K562 (cell line): Measurements from ENCODE around the gene SATB2. TPM values are rescaled to one million over a fixed set of nuclear protein-coding genes. Genes with fewer than 3 reads are reported as not detected.

ENCODE experiments used
- BHLHE40 ChIP-seq: IDR thresholded peaks from 2 replicates; pipeline ENCODE4 v1.6.1; 2011; ENCODE audit warnings: low read length, improper control_type of control experiment
- BRCA1 ChIP-seq, 2 experiments: fragments of 450-650 bp in 1 of 2; sonication (generic) in 1 of 2; formaldehyde crosslinking in 1 of 2; IDR thresholded peaks; 2 replicates each; pipeline versions ENCODE4 v1.5.0 to v1.6.1; 2017 to 2020; ENCODE audit warnings: mild to moderate bottlenecking in 1 of 2, missing genetic modification reagents in 1 of 2
- CBX3 ChIP-seq, 2 experiments: IDR thresholded peaks; 1 replicate in 1 of 2; 2 replicates in 1 of 2; pipeline ENCODE4 v1.6.1; 2012; ENCODE audit warnings: inconsistent platforms in 2 of 2, low read length in 2 of 2, borderline replicate concordance in 1 of 2, control low read depth in 1 of 2
- CBX5 ChIP-seq: IDR thresholded peaks from 2 replicates; pipeline ENCODE4 v1.6.1; 2014; ENCODE audit warnings: low read depth, borderline replicate concordance
- ELF1 ChIP-seq: fragments of 200-800 bp; sonication (Bioruptor generic); IDR thresholded peaks from 2 replicates; pipeline ENCODE4 v1.6.1; 2016; ENCODE audit warnings: missing genetic modification characterization, missing compliant biosample characterization
- ELF2 ChIP-seq: fragments of 250-450 bp; sonication (Bioruptor Pico); IDR thresholded peaks from 2 replicates; pipeline ENCODE4 v1.5.0; 2021; ENCODE audit warnings: mild to moderate bottlenecking
- ETV1 ChIP-seq: fragments of 450-650 bp; conservative IDR thresholded peaks from 2 replicates; pipeline ENCODE4 v1.6.1; 2016; ENCODE audit warnings: missing genetic modification characterization, control low read depth, low read depth, missing compliant biosample characterization
- EZH2 ChIP-seq: IDR thresholded peaks from 2 replicates; pipeline ENCODE4 v1.6.1; 2012; ENCODE audit warnings: low read depth, mild to moderate bottlenecking, inconsistent platforms, low read length, borderline replicate concordance
- IRF9 ChIP-seq: fragments of 450-650 bp; IDR thresholded peaks from 2 replicates; pipeline ENCODE4 v1.6.1; 2016; ENCODE audit warnings: missing biosample characterization, missing genetic modification characterization
- NR1H2 ChIP-seq: sonication (generic); formaldehyde crosslinking; IDR thresholded peaks from 2 replicates; pipeline ENCODE4 v1.4.0; 2020; ENCODE audit warnings: mild to moderate bottlenecking, missing genetic modification reagents
- NR3C1 ChIP-seq: sonication (generic); formaldehyde crosslinking; IDR thresholded peaks from 2 replicates; pipeline ENCODE4 v1.8.1; 2022; ENCODE audit warnings: missing genetic modification reagents
- SIX5 ChIP-seq, 2 experiments: IDR thresholded peaks; 2 replicates each; pipeline ENCODE4 v1.6.1; 2011; ENCODE audit warnings: low read length in 2 of 2, borderline replicate concordance in 1 of 2, low read depth in 1 of 2, mild to moderate bottlenecking in 1 of 2, moderate library complexity in 1 of 2; ENCODE audit not compliant: insufficient read depth in 1 of 2
- SMC3 ChIP-seq: conservative IDR thresholded peaks from 2 replicates; pipeline ENCODE4 v1.6.1; 2011; ENCODE audit warnings: low read depth, low read length, improper control_type of control experiment; ENCODE audit not compliant: insufficient read depth
- STAT5B ChIP-seq: fragments of 250-450 bp; sonication (Bioruptor Pico); IDR thresholded peaks from 2 replicates; pipeline ENCODE4 v1.8.0; 2021; ENCODE audit warnings: mild to moderate bottlenecking, inconsistent platforms
- TCF7 ChIP-seq: sonication (generic); IDR thresholded peaks from 2 replicates; pipeline ENCODE4 v1.6.1; 2016; ENCODE audit warnings: antibody characterized with exemption, borderline replicate concordance
- TFE3 ChIP-seq: fragments of 450-650 bp; formaldehyde crosslinking; IDR thresholded peaks from 2 replicates; pipeline ENCODE4 v1.4.0; 2020; ENCODE audit warnings: mild to moderate bottlenecking, mixed read lengths
- ZKSCAN8 ChIP-seq: fragments of 200-800 bp; sonication (Bioruptor generic); IDR thresholded peaks from 2 replicates; pipeline ENCODE4 v1.6.1; 2016; ENCODE audit warnings: missing genetic modification characterization, missing compliant biosample characterization
- ZNF224 ChIP-seq: sonication (generic); formaldehyde crosslinking; IDR thresholded peaks from 2 replicates; pipeline ENCODE4 v1.8.0; 2022; ENCODE audit warnings: mild to moderate bottlenecking, missing genetic modification reagents
- ZNF444 ChIP-seq: fragments of 250-450 bp; sonication (Bioruptor Pico); IDR thresholded peaks from 2 replicates; pipeline ENCODE4 v1.4.0; 2020; ENCODE audit warnings: mild to moderate bottlenecking, moderate library complexity
- ZNF511 ChIP-seq: sonication (generic); formaldehyde crosslinking; IDR thresholded peaks from 2 replicates; pipeline ENCODE4 v1.8.0; 2022; ENCODE audit warnings: mild to moderate bottlenecking, missing genetic modification reagents
- ZNF589 ChIP-seq: fragments of 200-800 bp; sonication (Bioruptor generic); IDR thresholded peaks from 2 replicates; pipeline ENCODE4 v1.6.1; 2016; ENCODE audit warnings: low read depth, missing genetic modification characterization, missing compliant biosample characterization
- polyA plus RNA-seq, 8 experiments: library from polyadenylated mRNA; depleted of rRNA in 4 of 8; stranded (reverse) in 5 of 8; unstranded in 3 of 8; fragments of >200 nt; fragmentation: Nextera tagmentation in 2 of 8; fragmentation: Illumina TruSeq in 1 of 8; extraction: Ambion mirVana in 2 of 8; extraction: Trizol in 1 of 8; gene quantifications; 2 replicates each; pipeline versions ENCODE4 v1.2.1 to v1.2.3, GENCODE V29; 2011 to 2014; ENCODE audit warnings: inconsistent platforms in 1 of 8, missing spikeins in 1 of 8
- total RNA-seq, 7 experiments: library from RNA; depleted of rRNA in 6 of 7; stranded (reverse); fragments of >200 nt in 6 of 7; fragmentation: Illumina TruSeq in 2 of 7; extraction: Trizol in 2 of 7; gene quantifications; 2 replicates each; pipeline versions ENCODE4 v1.2.1 to v1.2.3, GENCODE V29; 2011 to 2021; ENCODE audit warnings: low replicate concordance in 1 of 7
- TF ChIP-seq, protein P1 (sequence below): sonication (generic); formaldehyde crosslinking; IDR thresholded peaks from 2 replicates; pipeline ENCODE4 v1.8.0; 2022; ENCODE audit warnings: mild to moderate bottlenecking, missing genetic modification reagents

Gene SATB2
- total and polyA plus RNA-seq, 9 of the 15 experiments (the other 6 are each of a cell fraction or from before 2014, with no cell fraction given), result 4.5 to 34.0 (median 15.1) TPM

- no peak for TF ChIP-seq BHLHE40
- no peak for TF ChIP-seq ZNF224 (CRISPR knock-in tag)
- no peak for TF ChIP-seq SMC3
- no peak for TF ChIP-seq CBX3 (IDR thresholded peaks at IDR 0.05; ENCODE audit: borderline replicate concordance in 1 of 2, low read length in 2 of 2)
- TF ChIP-seq NR3C1, result no peak
- no peak for TF ChIP-seq BRCA1 (IDR thresholded peaks at IDR 0.05)
- no peak for TF ChIP-seq BRCA1 (CRISPR knock-in tag; IDR thresholded peaks at IDR 0.05)
- TF ChIP-seq ETV1 (tag), result no peak
- TF ChIP-seq ZNF589 (CRISPR knock-in tag), result peak; percentile 53; the same call in 1 of the 2 replicates
- TF ChIP-seq TCF7, result no peak
- TF ChIP-seq ZKSCAN8 (CRISPR knock-in tag), result no peak
- no peak for TF ChIP-seq TFE3 (CRISPR knock-in tag)
- TF ChIP-seq IRF9 (tag), result no peak
- TF ChIP-seq ELF2, result no peak
- no peak for TF ChIP-seq STAT5B (CRISPR knock-in tag)
- TF ChIP-seq SIX5 (IDR thresholded peaks at IDR 0.05; ENCODE audit: borderline replicate concordance in 1 of 2, insufficient read depth in 1 of 2, low read depth in 1 of 2, low read length in 2 of 2), result no peak
- TF ChIP-seq, protein P1, sequence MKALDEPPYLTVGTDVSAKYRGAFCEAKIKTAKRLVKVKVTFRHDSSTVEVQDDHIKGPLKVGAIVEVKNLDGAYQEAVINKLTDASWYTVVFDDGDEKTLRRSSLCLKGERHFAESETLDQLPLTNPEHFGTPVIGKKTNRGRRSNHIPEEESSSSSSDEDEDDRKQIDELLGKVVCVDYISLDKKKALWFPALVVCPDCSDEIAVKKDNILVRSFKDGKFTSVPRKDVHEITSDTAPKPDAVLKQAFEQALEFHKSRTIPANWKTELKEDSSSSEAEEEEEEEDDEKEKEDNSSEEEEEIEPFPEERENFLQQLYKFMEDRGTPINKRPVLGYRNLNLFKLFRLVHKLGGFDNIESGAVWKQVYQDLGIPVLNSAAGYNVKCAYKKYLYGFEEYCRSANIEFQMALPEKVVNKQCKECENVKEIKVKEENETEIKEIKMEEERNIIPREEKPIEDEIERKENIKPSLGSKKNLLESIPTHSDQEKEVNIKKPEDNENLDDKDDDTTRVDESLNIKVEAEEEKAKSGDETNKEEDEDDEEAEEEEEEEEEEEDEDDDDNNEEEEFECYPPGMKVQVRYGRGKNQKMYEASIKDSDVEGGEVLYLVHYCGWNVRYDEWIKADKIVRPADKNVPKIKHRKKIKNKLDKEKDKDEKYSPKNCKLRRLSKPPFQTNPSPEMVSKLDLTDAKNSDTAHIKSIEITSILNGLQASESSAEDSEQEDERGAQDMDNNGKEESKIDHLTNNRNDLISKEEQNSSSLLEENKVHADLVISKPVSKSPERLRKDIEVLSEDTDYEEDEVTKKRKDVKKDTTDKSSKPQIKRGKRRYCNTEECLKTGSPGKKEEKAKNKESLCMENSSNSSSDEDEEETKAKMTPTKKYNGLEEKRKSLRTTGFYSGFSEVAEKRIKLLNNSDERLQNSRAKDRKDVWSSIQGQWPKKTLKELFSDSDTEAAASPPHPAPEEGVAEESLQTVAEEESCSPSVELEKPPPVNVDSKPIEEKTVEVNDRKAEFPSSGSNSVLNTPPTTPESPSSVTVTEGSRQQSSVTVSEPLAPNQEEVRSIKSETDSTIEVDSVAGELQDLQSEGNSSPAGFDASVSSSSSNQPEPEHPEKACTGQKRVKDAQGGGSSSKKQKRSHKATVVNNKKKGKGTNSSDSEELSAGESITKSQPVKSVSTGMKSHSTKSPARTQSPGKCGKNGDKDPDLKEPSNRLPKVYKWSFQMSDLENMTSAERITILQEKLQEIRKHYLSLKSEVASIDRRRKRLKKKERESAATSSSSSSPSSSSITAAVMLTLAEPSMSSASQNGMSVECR (CRISPR knock-in tag), result no peak
- no peak for TF ChIP-seq EZH2
- no peak for TF ChIP-seq NR1H2 (CRISPR knock-in tag)
- no peak for TF ChIP-seq CBX5
- no peak for TF ChIP-seq ELF1
- TF ChIP-seq ZNF511 (CRISPR knock-in tag), result no peak
- TF ChIP-seq ZNF444, result no peak
These were observed 26.0 kb downstream of the SATB2 start (continued) for GRCh38 chr2:199431746-199432213.
